Spleen (tissue), 11 donors: ENCODE measurements around the gene COL4A1. TPM values are rescaled to one million over a fixed set of nuclear protein-coding genes. Genes with fewer than 3 reads are reported as not detected.
"Not testable (repeated sequence)": the region's sequence is repeated elsewhere in the genome, so short reads cannot be mapped to it uniquely, and the experiment has no call there.

Experiments used
- DNase-seq: peaks from one replicate; pipeline ENCODE4 v3.0.0-alpha.2; 2020
- H3K27ac ChIP-seq, 8 donors: fragments of 200-600 bp; sonication (generic) in 7 of 8; 1 replicate in 4 of 8; 2 replicates in 4 of 8; pipeline versions ENCODE4 v1.5.0 to v1.8.0; 2016 to 2021; ENCODE audit warnings: inconsistent platforms in 4 of 8, mild to moderate bottlenecking in 4 of 8, moderate library complexity in 1 of 8
- H3K27me3 ChIP-seq, 7 donors: fragments of 200-600 bp; sonication (generic) in 6 of 7; replicated peaks in 1 of 7; 1 replicate in 4 of 7; 2 replicates in 3 of 7; pipeline versions ENCODE4 v1.5.0 to v1.8.0; 2016 to 2021; ENCODE audit warnings: inconsistent platforms in 3 of 7, mild to moderate bottlenecking in 1 of 7
- H3K36me3 ChIP-seq, 6 donors: fragments of 200-600 bp; sonication (generic) in 5 of 6; 1 replicate in 4 of 6; 2 replicates in 2 of 6; pipeline versions ENCODE4 v1.5.0 to v1.8.0; 2016 to 2021; ENCODE audit warnings: inconsistent platforms in 2 of 6
- H3K4me1 ChIP-seq, 6 donors: fragments of 200-600 bp; sonication (generic) in 5 of 6; 1 replicate in 3 of 6; 2 replicates in 3 of 6; pipeline versions ENCODE4 v1.5.0 to v1.8.0; 2016 to 2021; ENCODE audit warnings: inconsistent platforms in 3 of 6
- H3K4me3 ChIP-seq, 8 donors: fragments of 200-600 bp; sonication (generic) in 7 of 8; 1 replicate in 4 of 8; 2 replicates in 4 of 8; pipeline versions ENCODE4 v1.5.0 to v1.8.0; 2016 to 2021; ENCODE audit warnings: inconsistent platforms in 4 of 8, mild to moderate bottlenecking in 4 of 8, moderate library complexity in 2 of 8
- H3K9me3 ChIP-seq, 8 donors: fragments of 200-600 bp; sonication (generic) in 7 of 8; 1 replicate in 4 of 8; 2 replicates in 4 of 8; pipeline versions ENCODE4 v1.5.0 to v1.8.0; 2016 to 2021; ENCODE audit warnings: inconsistent platforms in 4 of 8
- POLR2A ChIP-seq, 3 donors: fragments of 450-650 bp; IDR thresholded peaks; one replicate each; pipeline ENCODE4 v1.5.1; 2017; ENCODE audit warnings: antibody characterized with exemption in 3 of 3, mild to moderate bottlenecking in 1 of 3
- POLR2AphosphoS5 ChIP-seq, 3 donors: sonication (generic); formaldehyde crosslinking; IDR thresholded peaks; one replicate each; pipeline ENCODE4 v1.5.1; 2017; ENCODE audit warnings: antibody characterized with exemption in 3 of 3
- WGBS, 5 donors: extraction: QIAGEN DNeasy Blood & Tissue Kit in 3 of 5; methylation state at CpG; one replicate each; pipeline versions ENCODE4 v1.1.5 to v1.1.7; 2013 to 2018; 5-methylcytosine and 5-hydroxymethylcytosine counted together
- intact Hi-C: fragments of 100-400 bp; cut with DNase I; formaldehyde crosslinking; loops from one replicate; pipeline ENCODE4 v1.15.0; 2023; ENCODE audit warnings: low total_unique reads
- polyA plus RNA-seq, 3 donors: library from polyadenylated mRNA; stranded (reverse); fragments of 200-250 nt; gene quantifications; one replicate each; pipeline ENCODE4 v1.2.1, GENCODE V29; 2013
- total RNA-seq, 7 donors: library from RNA; depleted of rRNA in 3 of 7; stranded (reverse); fragments of >200 nt in 3 of 7; fragmentation: NEBNext Ultra II Directional in 4 of 7; extraction: Animal tissue kit (Norgen Biotek cat#: 25700) in 4 of 7; gene quantifications; one replicate each; pipeline versions ENCODE4 v1.1.0 to v1.2.1, GENCODE V29; 2016 to 2021
- TF ChIP-seq, protein P1 (sequence below), 11 experiments: fragments of 200-600 bp in 7 of 11; fragments of 450-650 bp in 4 of 11; sonication (generic) in 4 of 11; IDR thresholded peaks in 8 of 11; conservative IDR thresholded peaks in 3 of 11; 1 replicate in 7 of 11; 2 replicates in 4 of 11; pipeline versions ENCODE4 v1.4.0 to v1.8.0; 2016 to 2021; ENCODE audit warnings: antibody characterized with exemption in 11 of 11, inconsistent platforms in 4 of 11, mild to moderate bottlenecking in 1 of 11
- donor health status: healthy with polysubstance abuse.
- donor health status: DM: no; HTN: no; CAD: no; lungs with moderate emphysema.
- donor health status: DM: no; HTN: no; CAD: no.
- donor health status: Bipolar disorder and iron deficiency.
- donor health status: healthy.
- donor health status: DM: no; HTN: no; CAD: no.
- donor health status: DM: yes; HTN: yes; CAD: no.

Gene COL4A1
- total and polyA plus RNA-seq, 10 donors, result 37.9 to 959 (median 340) TPM

DNA sequence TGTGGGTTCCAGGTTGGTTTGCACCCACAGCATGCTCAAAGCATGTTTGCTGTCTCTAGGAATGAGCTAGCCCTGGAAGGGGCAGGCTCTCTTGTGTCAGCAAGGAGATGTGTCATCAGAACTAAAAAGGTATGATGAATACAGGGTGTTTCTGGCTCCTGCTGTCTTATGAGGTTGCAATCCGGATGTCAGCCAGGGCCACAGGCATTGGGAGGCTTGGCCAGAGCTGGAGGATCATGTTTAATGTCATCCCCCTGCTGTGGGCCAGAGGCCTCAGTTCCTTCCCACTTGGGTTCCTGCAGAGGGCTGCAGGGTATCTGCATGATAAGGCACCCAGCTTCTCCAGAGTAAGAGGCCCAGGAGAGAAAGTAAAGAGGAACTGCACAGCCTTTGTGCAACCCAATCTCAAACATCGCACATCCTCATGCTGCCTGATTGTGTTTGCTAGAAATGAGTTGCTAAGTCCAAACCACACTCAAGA, 193.6 kb downstream of the COL4A1 start:
- TF ChIP-seq, protein P1, sequence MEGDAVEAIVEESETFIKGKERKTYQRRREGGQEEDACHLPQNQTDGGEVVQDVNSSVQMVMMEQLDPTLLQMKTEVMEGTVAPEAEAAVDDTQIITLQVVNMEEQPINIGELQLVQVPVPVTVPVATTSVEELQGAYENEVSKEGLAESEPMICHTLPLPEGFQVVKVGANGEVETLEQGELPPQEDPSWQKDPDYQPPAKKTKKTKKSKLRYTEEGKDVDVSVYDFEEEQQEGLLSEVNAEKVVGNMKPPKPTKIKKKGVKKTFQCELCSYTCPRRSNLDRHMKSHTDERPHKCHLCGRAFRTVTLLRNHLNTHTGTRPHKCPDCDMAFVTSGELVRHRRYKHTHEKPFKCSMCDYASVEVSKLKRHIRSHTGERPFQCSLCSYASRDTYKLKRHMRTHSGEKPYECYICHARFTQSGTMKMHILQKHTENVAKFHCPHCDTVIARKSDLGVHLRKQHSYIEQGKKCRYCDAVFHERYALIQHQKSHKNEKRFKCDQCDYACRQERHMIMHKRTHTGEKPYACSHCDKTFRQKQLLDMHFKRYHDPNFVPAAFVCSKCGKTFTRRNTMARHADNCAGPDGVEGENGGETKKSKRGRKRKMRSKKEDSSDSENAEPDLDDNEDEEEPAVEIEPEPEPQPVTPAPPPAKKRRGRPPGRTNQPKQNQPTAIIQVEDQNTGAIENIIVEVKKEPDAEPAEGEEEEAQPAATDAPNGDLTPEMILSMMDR (IDR thresholded peaks at IDR 0.05 in 8 of 11, conservative IDR thresholded peaks at IDR 0.05 in 3 of 11), result no peak
- TF ChIP-seq POLR2A (IDR thresholded peaks at IDR 0.05) (no peak), POLR2AphosphoS5 (IDR thresholded peaks at IDR 0.05) (no peak)
- intact Hi-C loops, result no loop called here
- WGBS, 5 donors, result 29 to 58% (median 54%) methylated on average over 2 of the region's 2 CpGs

DNA sequence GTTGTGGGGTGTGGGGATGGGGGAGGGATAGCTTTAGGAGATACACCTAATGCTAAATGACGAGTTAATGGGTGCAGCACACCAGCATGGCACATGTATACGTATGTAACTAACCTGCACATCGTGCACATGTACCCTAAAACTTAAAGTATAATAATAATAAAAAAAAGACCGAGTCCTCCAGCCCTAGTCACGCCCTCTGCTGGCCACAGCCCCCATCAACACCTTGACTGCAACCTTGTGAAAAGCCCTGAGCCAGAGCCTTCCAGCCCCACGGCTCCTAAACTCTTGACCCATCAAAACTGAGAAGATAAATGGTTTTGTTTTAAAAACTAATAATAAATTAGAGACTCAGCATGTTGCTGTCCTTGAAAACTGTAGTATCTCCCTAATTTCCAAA, 194.6 kb downstream of the COL4A1 start:
- H3K4me1 ChIP-seq, intact Hi-C loops, H3K36me3 ChIP-seq, H3K9me3 ChIP-seq, DNase-seq, H3K27ac ChIP-seq, H3K4me3 ChIP-seq: not testable (repeated sequence)
- H3K27me3 ChIP-seq, result peaks cover 0 to 24% (median 0%) of the 10 kb centered on the region in 7 donors
- 70 to 90% (median 72%) methylated on average over 6 of the region's 6 CpGs for WGBS, 5 donors
- TF ChIP-seq, protein P1 (IDR thresholded peaks at IDR 0.05 in 8 of 11, conservative IDR thresholded peaks at IDR 0.05 in 3 of 11), result peak in 5 of 11 experiments; percentile 9 to 46 (median 22)

More for the DNA sequence above, 193.6 kb downstream of the COL4A1 start:
- Histone ChIP-seq H3K27ac (no peak overlapping the region), H3K4me3 (no peak overlapping the region), H3K9me3 (no peaks in the 10 kb centered on the region), H3K27me3 (peaks cover 0 to 34% (median 0%) of the 10 kb centered on the region in 7 donors), H3K4me1 (no peaks in the 10 kb centered on the region), H3K36me3 (no peaks in the 10 kb centered on the region)
- DNase-seq, result no peak

DNA sequence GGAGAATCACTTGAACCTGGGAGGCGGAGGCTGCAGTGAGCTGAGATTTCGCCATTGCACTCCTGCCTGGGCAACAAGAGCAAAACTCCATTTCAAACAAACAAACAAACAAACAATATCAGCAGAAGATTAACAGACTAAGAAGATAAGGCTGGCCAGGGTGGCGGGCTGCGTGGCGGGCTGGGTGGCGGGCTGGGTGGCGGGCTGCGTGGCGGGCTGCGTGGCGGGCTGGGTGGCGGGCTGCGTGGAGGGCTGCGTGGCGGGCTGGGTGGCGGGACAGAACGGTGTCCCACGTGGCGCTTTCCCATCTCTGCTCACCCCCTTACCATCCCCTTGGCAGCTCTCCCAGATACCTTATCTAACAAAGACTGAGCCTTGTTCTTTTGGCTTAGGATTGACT, 196.2 kb downstream of the COL4A1 start:
- Histone ChIP-seq H3K9me3 (no peaks in the 10 kb centered on the region), H3K4me1 (no peaks in the 10 kb centered on the region), H3K4me3 (no peak overlapping the region), H3K27me3 (peaks cover 0 to 8% (median 0%) of the 10 kb centered on the region in 7 donors), H3K27ac (no peak overlapping the region), H3K36me3 (no peaks in the 10 kb centered on the region)
- intact Hi-C loops, result no loop called here
- no peak for DNase-seq
- TF ChIP-seq, protein P1 (IDR thresholded peaks at IDR 0.05 in 8 of 11, conservative IDR thresholded peaks at IDR 0.05 in 3 of 11), result no peak
- no peak for TF ChIP-seq POLR2A (IDR thresholded peaks at IDR 0.05)
- TF ChIP-seq POLR2AphosphoS5 (IDR thresholded peaks at IDR 0.05), result no peak
- WGBS, 5 donors, result 95 to 97% (median 96%) methylated on average over 19 of the region's 19 CpGs

DNA sequence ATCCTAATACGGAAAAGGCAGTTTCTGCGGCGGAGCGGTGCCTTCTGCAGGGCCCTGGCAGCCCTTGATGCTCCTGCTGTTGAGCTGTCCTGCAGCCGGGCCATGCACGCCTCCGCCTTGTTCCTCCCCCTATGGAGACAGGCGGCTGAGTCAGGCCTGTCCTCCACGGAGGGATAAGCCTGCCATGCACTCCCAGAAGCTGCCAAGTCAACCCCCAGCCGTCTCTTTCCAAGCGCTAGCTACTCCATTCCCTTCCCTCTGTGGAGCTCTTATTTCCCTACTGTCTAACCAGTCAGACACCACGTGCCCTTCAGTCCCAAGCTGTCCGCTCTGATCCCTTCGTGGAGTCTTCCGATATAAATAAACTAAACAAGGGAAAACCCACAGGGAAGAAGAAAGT, 197.0 kb downstream of the COL4A1 start:
- DNase-seq, result no peak
- no peak overlapping the region for H3K27ac ChIP-seq

More for the DNA sequence above, 197.0 kb downstream of the COL4A1 start:
- intact Hi-C loops, result no loop called here
- 70 to 83% (median 82%) methylated on average over 14 to 15 of the region's 15 CpGs for WGBS, 5 donors
- Histone ChIP-seq H3K36me3 (no peaks in the 10 kb centered on the region), H3K9me3 (no peaks in the 10 kb centered on the region), H3K4me3 (no peak overlapping the region), H3K4me1 (no peaks in the 10 kb centered on the region), H3K27me3 (peaks cover 0 to 1% (median 0%) of the 10 kb centered on the region in 7 donors)
- TF ChIP-seq POLR2AphosphoS5 (IDR thresholded peaks at IDR 0.05) (no peak), POLR2A (IDR thresholded peaks at IDR 0.05) (no peak)
- TF ChIP-seq, protein P1 (IDR thresholded peaks at IDR 0.05 in 8 of 11, conservative IDR thresholded peaks at IDR 0.05 in 3 of 11), result no peak
